Activated T-helper 1 cell treated with anti-CD3 and anti-CD28 coated beads, Interleukin-2, amount 50 U/mL, for 16 hours (primary cell): Measurements from ENCODE around the gene NUP62.

Source experiments
- DNase-seq, 2 donors: peaks; one replicate each; pipeline ENCODE4 v3.0.0-alpha.2; 2020; ENCODE audit warnings: low read depth in 1 of 2, low spot score in 1 of 2

Gene NUP62

DNA sequence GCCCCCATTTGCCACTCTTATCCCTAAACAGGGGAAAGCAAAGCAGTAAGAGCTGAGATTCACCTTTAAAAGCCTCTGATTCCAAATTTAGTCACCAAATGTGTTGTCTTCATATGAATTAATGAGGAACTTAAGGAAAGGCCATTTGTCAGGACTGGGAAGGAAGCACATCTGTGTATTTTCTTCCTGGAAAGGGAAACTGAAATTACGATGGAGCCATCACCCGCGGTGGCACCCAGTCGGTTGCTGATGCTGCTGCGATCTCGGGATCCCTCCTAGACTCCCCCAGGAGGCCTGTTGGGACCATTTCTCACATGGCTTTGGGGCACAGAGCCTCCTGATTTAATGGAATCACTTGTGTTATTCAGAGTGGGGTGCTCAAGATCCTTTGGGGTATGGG, 25.2 kb downstream of the NUP62 start:
- no peak for DNase-seq

DNA sequence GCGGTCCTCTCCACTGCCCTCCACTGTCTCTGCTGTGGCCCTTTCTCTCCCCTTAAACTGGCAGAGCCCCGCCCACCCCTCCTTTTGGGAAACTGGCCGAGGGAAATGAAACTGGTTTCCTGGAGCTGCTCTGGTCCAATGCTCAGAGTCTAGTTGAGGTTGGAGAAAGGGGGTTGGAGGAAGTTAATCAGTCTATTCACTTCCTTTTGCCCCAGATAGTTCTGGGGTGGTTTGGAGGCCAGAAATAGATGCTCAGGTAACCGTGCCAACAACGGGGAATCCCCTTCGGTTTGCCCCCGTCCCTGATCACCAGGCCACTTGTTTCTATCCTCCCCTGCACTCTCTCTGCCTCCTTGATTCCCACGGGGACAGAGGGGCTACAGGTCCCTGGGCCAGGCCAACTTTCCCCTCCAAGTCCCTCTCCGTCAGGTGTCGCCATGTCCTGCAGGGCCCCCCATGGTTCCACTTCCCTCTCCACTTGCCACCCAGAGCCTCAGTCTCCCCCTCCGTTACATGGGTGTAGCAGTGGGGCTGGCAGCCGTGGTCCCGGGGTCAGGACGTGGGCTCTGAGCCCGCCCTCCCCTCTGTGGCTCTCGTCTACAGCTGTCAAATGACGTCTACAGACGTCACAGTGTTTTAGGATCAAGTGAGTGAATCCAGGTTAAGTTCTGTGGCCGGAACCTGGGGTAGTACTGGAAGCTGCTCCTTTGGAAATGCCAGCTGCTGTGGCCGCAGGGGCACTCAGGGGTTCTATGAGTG, 32.3 kb downstream of the NUP62 start, which contains the start of gene IL4I1:
TSS of gene IL4I1 (minus strand) at position 25 of the 759 bp plus-strand sequence. CDS start 727 bp downstream, outside the sequence.
- DNase-seq: peak in 1 of 2 donors; percentile 40

DNA sequence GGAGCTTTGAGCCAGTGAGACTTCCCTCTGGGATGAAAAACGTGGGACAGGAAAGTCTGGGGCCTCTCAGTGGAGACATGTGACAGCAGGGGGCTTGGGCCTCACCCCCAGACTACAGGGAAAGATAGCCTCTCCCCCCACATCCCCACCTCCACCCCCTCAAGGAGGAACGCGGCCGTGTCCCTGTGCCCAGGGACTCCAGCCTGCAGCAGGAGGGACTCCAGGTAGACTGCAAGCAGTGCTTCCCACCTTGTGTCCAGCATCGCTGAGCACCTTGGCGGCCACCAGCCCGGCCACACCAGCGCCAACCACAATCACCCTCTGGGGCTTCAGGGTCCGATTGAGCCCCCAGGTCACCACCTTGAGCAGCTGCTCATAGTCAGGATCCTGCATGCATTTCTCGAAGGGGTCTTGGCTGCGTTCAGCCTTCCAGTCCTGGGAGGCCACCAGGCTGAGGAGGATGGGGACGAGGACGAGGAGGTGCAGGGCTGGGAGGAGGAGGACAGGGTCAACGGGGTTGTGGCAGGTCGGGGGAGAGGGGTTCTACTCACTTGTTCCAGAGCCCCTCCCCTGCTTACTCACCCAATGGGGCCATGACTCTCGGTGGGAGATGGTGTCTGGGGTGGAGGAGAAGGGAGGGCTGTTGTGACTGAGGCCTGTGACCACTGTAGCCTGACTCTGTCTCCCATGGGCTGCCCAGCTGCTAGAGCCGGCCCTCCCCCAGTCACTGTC, 33.6 kb downstream of the NUP62 start:
- DNase-seq: no peak

DNA sequence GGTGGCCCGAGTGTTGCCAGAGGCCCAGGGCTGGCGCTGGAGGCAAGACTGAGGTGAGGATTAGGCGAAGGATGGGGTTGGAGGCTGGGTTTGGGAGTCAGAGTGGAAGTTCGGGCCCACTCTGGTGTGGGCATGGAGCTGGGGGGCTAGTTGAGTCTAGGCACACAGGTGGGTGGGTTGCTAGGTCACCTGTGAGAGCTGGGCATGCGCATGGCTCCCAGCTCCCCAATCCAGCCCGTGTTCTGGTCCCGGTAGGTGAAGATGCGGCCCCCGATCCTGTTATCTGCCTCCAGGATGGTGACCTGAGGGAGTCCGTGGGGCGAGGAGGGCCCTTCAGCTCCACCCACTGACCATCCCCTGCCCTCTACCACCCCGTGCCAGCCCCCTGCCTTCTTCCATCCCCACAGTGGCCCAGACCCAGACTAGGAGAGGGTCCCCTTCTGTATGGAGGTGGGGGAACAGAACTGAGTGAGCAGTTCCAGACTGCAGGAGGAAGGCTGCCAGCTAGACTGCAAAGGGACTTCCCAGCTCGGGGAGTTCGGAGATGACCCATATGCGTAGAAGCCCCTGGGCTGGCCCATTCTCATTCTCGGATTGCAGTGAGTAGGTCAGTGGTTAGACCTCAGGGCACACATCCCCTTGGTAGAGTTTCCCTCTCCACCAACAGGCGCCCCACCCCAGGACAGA, 34.3 kb downstream of the NUP62 start:
- no peak for DNase-seq

DNA sequence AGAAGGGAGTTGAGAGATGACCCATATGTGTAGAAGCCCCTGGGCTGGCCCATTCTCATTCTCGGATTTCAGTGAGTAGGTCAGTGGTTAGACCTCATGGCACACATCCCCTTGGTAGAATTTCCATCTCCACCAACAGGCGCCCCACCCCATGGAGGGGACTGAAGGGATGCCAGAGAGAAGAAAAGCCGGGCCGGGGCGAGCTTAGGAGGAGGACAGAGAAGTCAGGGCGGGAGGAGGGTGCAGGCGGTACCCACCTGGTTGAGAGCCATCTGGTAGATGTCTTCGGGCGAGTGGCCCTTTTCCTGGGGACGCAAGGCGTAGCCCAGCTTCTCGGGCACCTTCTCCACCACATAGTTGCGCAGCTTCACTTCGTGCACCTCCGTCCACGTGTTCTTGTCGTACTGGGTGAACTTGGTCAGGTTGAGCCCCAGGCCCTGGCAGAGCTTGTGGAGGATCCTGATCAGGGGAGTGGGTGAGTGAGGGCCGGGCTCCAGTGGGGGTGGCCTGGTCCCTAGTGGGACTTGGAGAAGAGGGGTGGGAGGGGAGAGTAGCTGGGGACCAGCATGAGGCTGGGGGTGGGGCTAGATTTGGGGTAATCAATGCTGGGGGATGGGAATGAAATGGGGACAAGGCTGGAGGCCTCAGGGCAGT, 35.2 kb downstream of the NUP62 start:
- no peak for DNase-seq

DNA sequence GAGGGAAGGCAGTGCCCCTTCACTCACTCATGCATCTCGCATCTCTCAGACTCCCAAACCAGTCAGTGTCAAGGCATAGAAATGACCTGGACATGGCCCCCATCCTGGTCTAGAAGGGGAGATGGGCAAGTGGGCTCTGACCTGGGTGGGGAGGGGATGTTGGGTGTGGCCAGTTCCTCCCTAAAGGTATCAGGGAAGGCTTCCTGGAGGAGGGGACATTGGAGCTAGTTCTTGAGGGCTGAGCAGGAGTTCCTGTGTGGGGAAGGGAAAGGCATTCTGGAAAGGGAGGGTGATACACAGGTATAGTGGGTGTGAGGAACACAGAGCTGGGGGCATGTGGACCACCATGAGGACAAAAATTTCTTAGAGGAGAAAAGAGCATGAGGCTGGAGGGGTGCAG, 36.6 kb downstream of the NUP62 start:
- DNase-seq: no peak

DNA sequence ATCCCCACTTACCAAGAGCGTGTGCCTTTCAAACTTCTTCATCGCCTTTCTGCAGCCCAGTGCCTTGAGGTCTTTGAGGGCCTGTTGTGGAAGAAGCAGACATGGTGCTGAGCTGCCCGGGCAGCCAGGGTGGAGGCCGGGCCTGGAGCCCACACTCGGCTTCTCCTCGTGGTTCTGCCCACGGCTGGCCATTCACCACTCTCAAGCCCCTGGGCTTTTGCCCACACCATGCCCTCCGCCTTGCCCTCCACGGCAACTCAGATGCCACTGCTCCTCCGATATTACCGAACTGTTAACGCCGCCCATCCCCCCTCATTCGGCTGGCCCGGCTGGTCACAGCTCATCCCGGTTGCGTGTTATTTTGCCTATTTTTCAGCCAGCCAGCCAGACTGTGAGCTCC, 37.9 kb downstream of the NUP62 start:
- DNase-seq: no peak

DNA sequence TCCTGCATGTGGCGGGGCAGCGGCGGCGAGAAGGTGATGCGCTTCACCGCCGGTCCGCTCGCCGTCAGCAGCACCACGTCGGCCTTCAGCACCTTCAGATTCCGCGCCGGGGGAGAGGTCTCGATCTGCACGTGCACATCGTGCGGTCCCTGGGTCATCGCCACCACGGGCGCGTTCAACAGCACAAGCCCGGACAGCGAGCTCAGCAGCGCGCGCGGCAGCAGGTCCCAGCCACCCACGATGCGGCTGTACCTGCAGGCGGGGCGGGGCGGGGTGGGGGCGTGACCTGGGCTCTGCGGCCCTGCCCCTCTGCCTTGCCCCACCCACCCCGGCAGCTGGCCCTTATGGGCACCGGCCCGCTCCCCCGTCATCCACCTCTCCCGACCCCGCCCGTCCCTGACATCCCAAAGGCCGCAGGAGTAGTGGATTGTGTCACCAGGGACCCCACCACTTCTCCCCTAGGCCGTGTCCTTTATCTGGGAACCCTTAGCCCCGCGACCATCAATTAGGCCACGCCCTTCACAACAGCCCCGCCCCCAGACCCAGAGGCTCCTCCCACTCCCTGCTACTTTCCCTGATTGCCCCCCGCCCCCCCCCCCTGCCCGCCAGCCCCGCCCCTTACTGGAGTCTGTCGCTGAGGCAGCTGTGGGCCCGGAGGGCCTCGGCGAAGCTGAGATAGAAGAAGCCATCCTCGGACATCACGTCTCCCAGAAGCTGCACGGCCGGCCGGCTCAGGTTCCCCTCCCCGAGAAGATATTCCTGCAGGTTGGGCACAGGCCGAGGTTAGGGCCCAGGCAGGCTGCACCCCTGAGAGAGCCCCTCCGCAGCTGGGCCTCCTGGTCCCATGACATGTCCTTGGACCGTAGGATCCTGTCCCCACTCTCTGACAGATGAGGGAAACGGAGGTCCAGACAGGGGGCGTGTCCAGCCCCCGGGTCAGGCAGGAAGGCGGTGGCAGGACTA, 38.7 kb downstream of the NUP62 start:
- DNase-seq: peak; percentile 40 to 54

DNA sequence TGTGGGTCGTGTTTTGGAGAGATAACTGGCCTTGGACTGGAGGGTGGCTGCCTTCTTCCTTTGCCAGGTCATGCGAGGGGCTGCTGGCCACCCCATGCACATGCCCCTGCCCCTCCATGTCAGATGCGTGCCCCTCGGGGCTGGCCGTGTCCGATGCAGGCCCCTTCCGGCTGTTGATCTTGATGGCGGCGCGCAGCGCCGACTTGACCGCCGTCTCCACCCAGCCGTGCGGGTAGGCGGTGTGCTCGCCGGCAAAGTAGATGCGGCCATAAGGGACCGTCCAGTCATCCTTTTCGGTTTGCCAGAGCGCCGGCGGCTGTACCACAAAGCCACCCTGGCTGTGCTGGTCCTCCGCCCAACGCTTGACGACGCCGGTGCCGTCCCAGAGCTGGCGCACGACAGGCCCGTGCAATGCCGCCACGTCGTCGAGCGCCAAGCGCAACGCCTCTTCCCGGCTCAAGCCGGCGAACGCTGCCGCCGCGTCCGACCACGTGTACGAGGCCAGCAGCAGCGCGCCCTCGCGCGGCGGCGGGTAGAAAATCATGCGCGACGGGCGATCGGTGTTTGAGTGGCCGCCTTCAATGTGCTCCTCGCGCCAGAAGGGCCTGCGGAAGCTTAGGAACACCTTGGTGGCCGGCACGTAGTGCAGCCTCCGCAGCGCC, 39.5 kb downstream of the NUP62 start:
- DNase-seq: peak; percentile 45 to 65

DNA sequence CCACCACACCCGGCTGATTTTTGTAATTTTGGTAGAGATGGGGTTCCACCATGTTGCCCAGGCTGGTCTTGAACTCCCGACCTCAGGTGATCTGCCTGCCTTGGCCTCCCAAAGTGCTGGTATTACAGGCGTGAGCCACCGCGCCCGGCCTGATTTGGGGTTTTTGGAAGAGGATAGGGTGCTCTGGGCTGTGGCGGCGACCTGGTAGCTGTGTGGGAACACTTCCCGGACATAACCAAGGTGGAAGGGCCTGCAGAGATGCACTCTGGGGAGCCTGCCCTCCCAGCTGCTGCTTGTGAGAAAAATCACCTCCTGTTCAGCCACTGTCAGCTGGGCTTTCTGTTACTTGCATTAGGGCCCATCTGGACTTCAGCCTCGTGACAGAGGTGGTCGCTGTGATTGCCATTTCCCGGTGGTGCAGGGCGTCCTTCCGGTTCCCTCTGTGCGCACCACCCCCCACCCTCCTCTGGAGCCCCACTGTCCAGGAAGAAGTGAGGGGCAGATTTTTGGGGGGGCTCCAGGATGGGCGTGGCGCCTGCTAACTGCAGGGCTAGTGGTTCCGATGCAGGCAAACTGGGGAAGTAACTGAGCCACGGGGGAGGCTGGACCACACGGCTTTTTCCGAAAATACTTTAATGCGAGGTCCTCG, 40.1 kb downstream of the NUP62 start:
- DNase-seq: no peak

DNA sequence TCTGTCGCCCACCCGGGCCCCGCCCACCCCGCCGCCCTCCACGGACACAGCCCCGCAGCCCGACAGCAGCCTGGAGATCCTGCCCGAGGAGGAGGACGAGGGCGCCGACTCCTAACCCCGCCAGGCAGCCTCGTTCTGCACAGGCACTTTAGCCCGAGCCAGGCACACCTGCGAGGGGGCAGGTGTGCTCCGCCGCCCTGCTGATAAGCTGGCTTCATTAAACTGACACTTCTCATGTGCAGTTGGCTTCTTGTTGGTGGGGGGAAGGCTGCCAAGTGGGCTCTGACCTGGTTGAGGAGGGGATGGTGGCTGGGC, 40.8 kb downstream of the NUP62 start:
- DNase-seq: no peak

DNA sequence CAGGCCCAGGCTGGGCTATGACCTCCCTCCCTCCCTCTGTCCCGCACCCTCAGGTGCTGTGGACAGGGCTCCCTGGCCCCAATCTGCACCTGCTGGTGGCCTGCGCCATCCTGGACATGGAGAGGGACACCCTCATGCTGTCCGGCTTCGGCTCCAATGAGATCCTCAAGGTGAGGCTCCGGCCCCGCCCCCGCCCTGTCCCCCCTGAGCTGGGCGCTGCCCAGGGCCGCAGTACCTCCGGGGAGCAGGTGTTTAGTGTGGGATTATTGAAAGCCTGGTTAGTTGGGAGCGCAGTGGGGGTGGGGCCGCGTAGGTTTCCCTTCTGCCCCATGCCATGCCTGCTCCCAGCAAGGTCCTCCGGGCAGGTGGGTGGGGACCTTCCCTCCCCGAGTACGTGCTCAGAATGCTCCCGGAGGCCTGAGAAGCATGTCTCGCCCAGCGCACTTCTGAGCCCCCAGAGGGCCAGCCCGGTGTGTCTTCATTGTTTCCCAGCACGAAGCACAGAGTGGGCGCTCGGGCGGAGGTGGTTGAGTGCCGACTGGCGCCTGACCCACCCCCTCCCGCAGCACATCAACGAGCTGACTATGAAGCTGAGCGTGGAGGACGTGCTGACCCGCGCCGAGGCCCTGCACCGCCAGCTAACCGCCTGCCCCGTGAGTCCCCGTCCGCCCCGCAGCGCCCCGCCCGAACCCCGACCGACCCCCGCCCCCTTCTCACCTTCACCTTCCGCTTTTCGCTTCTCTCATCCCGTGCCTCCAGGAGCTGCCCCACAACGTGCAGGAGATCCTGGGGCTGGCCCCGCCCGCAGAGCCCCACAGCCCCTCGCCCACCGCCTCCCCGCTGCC, 41.4 kb downstream of the NUP62 start:
- no peak for DNase-seq

DNA sequence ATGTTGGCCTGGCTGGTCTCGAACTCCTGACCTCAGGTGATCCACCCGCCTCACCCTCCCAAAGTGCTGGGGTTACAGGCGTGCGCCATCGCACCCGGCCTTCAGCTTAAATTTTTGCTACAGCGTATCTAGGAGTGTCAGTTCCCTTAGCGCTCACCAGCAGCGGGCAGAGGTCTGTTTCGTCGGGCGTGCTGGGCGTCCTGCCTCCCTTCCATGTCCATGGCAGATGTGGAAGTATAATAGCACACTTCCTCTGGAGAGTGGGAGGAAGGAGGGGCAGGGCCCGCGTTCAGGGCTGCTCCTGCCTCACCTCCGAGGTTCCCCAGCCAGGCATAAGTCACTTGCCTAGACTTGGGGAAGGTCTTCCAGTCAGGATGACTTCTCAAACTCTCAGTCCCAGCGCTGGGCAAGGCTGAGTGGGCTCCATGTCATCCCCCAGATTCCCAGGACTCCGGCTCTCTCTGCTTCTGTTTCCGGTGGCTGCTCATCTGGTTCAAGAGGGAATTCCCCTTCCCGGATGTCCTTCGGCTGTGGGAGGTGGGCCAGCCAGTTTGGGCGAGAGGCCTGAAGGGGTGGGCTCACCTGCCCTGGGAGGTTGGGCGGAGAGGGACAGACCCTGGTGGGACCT, 42.2 kb downstream of the NUP62 start:
- DNase-seq: no peak

DNA sequence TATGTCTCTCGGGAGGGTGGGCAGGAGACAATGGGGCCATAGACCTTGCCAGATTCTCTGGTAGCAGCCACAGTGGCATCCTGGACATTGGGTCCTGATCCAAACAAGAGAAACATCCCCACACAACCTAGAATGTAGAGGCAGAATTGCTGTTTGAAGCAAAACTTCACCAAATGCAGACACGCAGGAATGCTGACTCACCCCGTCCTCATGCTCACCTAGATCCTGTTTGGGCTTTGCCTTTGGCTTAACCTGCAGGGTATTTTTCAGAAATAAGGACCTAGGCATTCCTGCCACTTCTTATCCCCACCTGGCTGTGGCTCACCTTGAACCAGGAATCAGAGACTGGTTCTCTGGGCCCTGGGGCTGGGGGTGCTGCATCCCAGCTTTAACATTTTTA, 44.5 kb downstream of the NUP62 start:
- DNase-seq: no peak

DNA sequence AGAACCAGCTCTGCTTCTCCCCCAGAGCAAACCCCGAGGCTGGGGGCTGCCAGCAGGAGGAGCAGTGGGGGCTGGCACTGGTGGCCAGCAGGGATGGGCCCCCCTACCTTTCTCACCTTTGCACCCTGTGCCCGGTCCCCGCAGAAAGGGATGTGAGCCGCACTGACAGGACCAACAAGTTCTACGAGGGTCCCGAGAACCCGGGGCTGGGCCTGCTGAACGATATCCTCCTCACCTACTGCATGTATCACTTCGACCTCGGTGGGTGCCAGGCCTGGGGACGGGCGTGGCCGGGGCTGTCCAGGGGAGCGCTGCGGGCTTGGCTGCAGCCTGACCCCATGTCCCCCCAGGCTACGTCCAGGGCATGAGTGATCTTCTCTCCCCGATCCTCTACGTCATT, 45.2 kb downstream of the NUP62 start:
- DNase-seq: no peak

DNA sequence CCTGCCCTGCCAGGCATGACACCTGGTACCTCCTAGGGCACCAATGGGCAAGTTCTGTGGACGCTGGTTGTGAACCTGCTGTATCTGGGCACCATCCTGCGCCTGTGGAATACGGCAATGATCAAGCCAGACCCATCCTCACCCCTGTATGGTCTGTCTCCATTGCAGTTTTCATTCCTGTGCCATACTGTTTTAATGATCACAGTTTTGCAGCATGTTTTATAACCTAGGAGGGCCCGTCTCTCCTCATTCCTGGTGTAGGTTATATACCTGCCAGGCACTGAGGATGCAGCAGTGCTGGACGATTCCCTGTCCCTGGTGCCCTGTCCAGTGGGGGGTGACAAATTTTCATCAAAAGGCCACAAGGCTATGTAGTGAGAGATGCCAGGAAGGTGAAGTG, 46.2 kb downstream of the NUP62 start:
- no peak for DNase-seq

DNA sequence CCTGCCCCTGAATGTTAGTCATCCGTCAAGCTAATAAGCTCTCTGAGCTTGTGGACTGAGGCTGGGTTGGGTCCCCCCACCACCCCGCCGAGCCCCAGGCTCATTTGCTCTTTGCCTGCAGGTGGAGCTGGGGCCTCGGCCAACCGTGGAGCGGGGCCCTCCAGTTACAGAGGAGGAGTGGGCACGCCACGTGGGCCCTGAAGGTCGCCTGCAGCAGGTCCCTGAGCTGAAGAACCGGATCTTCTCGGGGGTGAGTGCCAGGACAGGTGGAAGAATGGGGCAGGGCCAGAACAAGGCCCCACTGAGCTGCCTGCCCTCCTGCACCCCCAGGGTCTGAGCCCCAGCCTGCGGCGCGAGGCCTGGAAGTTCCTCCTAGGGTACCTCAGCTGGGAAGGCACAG, 46.7 kb downstream of the NUP62 start:
- DNase-seq: no peak
